T follicular helper cell (primary cell): Measurements from ENCODE around the gene PC.
A peak's percentile ranks its signal among the peaks of the same experiment; 100 is the strongest.

Experiments
- DNase-seq: peaks from one replicate; pipeline ENCODE4 v3.0.0-alpha.2; 2020; ENCODE audit warnings: low read depth

The PC gene

GRCh38 chr11:66909181-66909580 is 49.0 kb downstream of the PC start:
- DNase-seq, result no peak

DNA sequence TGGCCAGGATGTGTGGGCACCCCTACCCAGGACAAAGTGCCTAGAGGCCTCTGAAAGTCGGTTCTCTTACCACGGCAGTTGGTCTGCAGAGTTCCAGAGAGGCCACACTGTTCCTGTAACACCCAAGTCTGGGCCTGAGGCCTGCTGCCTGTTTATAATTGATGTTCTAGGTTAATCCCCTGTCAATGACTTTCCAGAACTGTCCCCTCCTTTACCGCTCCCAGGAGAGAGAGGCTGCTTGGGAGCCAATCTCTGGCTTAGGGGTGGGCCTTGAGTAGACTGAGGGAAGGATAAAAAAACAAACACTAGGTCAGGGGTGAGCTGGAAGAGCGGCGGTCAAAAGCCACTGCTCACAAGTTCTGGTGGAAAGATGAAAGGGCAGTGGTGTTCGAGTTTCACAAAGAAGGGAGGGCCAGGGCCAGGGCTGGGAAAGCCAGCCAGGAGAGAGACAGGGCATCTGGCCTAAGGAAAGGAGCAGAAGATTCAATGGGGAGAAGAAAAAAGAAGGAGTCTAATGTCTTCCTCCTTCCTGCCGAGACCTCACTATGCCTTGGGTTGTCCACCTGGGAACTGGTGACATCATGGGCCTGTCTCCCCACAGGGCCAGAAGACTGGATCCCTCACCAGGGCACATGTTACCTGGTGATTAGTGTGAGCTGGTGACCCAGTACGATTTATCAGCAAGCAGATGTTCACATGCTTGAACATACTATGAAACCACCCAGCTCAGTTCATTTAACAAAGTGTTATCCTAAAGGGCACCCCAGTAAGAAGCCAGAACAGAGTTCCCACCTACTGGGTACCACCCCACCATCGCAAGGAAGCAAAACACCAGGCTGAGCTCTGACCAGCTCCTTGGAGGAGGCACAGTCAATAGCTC is 50.2 kb downstream of the PC start:
- no peak for DNase-seq

DNA sequence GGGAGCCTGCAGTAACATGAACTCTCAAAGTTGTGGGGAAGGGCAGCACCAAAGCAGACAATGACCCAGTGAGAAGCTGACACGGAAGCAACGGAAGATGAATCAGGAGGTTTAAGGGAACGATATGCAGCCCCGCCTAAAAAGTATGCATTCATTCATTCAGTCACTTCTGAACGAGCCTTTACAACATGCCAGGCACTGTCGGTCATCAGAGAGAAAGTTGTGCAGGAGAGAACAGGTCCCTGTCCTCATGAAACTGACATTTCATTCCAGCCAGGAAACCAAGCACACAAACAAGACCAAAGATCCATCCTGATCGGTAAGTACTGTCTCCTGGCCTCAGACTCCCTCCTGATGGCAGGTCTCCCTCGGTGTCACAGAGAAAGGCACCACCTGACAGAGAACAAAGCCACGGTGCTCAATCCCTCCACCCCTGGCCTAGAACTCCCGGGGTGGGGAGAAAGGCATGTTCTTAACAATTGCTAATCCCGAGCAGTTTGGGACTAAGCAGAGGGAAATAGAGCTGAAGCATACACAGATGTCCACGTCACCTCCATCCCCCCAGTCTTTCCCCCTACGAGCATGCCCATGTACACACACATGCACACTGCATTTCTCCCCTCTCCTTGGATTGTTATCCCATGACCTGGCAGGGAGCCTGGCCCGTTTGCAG is 52.0 kb downstream of the PC start:
- no peak for DNase-seq

GRCh38 chr11:66905631-66906030 is 52.6 kb downstream of the PC start:
- DNase-seq, result no peak

DNA sequence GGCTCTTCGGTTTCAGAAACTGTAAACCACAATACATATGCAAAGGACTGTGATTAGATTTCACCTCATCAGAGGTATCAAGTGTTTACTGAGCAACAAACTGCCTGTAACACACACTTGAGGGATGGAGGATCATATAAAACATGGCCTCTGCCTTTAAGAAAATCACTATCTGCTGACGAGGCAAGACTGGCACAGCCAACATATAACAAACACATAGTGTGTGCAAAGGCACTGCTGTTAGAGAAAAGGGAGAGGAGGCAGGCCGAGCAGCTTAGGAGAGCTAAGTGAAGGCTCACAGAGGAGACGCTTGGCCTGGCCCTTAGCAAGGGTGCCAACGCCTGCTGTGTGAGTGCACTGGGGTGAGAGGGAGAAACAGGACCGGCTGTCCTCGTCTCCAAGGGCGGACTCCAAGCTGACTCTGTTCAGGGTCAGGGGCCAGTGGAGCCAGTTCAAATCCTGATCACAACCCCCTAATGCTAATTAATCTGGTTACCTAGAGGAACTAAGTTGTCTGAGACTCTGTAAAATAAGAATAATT is 53.1 kb downstream of the PC start:
- no peak for DNase-seq

- DNase-seq, result no peak
These were observed 53.6 kb downstream of the PC start for GRCh38 chr11:66904561-66904960.

DNA sequence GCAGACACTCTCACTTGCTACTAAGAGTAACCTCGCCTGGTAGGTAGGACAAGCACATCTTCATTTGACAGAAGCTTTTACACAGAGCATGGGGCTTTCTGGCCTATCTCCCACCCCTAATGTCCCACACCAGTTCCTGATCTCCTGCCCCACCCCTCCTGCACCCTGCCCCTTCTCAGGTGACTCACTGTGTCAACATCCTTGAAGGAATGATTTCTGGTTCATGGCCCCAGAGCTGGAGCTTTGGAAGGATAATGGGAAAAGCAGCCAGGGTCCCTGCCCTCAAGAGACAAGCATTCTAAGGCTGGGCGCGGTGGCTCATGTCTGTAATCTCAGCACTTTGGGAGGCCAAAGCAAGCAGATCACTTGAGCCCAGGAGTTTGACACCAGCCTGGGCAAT is 54.1 kb downstream of the PC start:
- DNase-seq, result no peak

GRCh38 chr11:66902486-66903177 is 55.6 kb downstream of the PC start:
- DNase-seq, result no peak

GRCh38 chr11:66901964-66902390 is 56.2 kb downstream of the PC start:
- DNase-seq, result no peak

DNA sequence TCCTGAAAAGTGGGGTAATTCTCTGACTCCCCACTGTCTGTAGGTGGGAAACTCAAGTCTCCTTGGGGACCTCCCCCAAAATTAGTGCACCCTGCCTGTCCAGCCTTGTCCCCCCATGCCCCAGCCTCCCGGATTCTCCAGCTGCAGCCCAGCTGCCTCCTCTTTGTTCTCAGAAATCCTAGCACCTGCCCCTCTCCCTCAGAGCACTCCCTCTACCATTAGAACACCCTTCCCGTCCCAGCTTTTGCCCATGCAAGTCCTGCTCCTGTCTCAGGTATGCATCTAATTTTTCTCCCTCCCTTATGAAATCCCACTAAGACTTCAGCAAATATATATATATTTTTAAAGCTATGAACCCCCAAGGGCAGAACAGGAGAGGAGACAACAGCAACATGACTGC is 64.0 kb downstream of the PC start:
- no peak for DNase-seq

- DNase-seq, result no peak
These were observed 65.3 kb downstream of the PC start for GRCh38 chr11:66892911-66893310.

DNA sequence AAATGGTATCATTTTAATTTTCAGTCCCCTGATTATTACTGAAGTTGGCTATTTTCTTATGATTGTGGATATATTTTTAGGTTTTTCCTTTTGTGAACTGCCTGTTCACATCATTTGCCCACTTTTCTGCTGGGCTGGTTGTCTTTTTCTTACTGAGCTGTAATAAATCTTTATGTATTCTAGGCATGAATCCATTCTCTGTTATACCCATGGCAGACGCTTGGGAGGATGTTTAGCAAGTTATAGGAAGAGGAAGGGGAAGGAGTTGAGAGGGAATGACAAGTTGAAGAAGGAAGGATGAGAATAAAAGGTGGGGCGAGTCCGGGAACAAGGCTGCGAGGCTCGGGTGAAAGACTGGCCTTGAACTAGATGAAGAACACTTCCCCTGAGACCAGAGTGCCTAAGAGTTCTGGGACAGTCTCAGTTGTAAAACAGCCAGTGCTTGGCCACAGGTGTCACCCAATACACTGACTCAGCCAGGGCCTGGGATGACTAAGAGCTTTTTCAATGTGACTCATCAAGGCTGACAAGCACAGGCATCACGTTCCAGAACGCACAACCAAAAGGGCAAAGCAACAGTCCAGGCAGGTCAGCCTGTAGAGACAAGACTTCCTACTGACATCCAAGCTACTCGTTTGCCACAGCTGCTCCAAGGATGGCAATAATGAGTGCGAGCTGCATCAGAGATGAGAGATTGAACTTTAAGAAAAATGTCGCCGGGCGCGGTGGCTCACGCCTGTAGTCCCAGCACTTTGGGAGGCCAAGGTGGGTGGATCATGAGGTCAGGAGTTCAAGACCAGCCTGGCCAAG is 66.1 kb downstream of the PC start:
- DNase-seq, result no peak

- DNase-seq, result no peak
These were observed 68.2 kb downstream of the PC start for GRCh38 chr11:66889960-66890359.

DNA sequence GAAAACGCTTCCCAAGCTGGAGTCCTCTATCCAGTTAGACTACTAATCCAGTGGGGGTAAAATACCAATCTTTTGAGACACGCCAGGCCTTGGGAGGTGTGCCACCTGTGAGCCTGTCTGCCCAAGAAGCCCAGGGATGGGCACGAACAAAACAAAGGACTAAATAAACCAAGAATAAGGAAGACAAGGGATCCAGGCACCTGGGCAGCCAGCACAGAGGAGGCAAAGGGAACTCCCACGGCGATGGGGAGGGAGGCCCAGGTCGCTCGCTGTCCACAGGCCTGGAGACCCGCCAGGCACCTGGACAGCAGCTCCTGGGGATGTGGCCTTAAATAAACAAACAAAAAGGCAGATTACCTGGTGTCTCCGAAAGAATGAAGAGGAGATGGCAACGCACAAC is 69.9 kb downstream of the PC start:
- no peak for DNase-seq

GRCh38 chr11:66887526-66887925 is 70.7 kb downstream of the PC start:
- DNase-seq, result no peak

GRCh38 chr11:66886671-66887221 is 71.4 kb downstream of the PC start:
- DNase-seq, result no peak

DNA sequence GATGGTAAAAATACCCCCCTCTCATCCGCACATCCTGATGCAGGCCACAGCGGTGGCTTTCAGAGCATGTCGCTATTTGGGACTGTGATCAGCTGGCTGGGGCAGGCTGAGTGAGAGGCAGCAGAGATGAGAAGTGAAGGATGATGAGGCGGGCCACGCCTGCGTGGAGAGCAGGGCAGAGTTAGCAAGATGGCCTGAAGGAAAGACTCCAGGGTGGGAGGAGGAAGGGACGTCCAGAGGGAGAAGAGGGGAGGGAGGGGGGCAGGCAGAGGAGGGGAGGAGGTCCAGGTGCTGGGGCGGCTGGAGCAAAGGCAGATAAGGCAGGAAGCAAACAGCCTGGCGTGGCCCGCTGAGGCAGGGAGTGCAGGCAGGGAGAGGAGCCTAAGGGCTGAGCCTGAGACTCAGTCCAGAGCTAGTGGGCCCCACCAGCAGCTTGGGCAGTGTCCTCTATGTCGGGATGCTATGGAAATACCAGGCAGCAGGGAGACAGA is 72.2 kb downstream of the PC start:
- no peak for DNase-seq

DNA sequence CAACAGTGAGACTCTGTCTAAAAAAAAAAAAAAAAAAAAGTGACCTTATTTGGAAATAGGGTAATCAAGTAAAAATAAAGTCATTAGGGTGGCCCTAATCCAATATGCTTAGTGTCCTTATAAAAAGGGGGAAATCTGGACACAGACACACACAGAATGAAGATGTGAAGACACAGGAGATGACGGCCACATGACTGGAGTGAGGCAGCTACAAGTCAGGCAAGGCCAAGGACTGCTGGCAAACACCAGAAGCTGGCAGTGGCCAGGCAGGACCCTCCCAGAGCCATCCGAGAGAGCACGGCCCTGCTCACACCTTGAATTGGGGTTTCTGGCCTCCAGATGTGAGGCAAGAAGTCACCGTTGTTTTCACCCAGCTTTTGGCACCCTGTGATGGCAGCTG is 72.7 kb downstream of the PC start:
- DNase-seq, result no peak

DNA sequence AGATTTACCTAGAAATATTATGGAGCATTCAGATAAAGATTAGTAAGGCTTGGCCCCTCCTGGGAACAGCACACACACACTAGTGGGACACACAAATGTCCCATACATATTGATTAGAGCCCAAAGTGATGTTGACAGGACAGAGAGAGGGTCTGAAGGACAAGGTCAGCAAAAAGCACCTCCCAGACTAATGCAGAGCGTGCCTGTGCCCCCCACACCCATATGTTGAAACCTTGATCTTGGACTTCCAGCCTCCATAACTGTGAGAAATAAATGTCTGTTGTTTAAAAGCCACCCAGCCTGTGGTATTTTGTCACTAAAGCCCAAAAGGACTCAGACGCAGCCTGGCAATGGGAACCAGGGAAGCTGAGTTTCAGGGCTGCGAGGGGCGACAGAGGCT is 73.7 kb downstream of the PC start:
- no peak for DNase-seq

GRCh38 chr11:66883016-66883965 is 74.9 kb downstream of the PC start:
- DNase-seq, result peak; percentile 30
